Measurements from ENCODE around the gene OR2T11. TPM values are rescaled to one million over a fixed set of nuclear protein-coding genes. Genes with fewer than 3 reads are reported as not detected.
"Not testable (repeated sequence)": the region's sequence is repeated elsewhere in the genome, so short reads cannot be mapped to it uniquely, and the experiment has no call there.

The OR2T11 gene
- total RNA-seq, 1 donor from 2014 or later: not detected

DNA sequence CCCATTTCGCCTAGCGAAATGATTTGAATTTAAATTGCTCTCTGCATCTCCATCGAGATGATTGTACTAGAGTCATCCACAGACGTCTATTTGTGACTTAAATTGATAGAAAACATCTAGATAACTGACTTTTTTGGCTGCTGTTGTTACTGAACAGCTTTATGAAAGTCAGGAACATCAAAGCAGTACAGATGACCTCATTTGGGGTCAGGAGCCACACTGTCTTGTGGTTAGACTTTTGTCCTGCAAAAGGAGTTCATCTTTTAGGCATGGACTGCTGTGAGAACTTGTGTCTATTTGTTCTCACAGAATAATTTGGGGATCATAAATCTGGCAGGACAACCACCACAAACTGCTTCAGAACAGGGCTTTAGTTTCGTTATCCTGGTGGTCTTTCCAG is 4.8 kb upstream of the OR2T11 start:
- not testable (repeated sequence) for H3K4me3 ChIP-seq, H3K4me1 ChIP-seq

DNA sequence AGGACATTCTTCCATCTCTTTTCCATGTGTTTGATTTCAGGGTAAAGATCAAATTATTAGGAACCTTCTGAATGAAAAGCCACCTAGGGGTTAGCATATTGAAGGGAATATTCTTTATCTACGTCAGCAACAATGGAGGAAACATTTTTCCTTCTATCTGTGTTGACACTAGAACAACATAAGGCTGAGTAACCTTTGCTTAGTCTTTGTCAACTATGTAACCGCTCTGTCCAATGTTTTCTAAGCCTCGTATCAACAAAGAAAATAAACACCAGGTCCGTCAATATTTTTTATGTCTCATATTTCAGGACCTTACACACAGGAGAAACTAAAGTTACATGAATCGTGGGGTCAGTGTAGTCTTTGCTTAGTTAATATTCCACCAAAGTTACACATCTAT is 1.7 kb upstream of the OR2T11 start:
- H3K36me3 ChIP-seq; H3K27ac ChIP-seq; ATAC-seq; H3K9me3 ChIP-seq; H3K4me1 ChIP-seq; DNase-seq; H3K4me3 ChIP-seq; intact Hi-C loops (cut with DNase I); H3K27me3 ChIP-seq: not testable (repeated sequence)

More for the DNA sequence above, 4.8 kb upstream of the OR2T11 start:
- ATAC-seq; DNase-seq; intact Hi-C loops (cut with DNase I); H3K27me3 ChIP-seq; H3K27ac ChIP-seq; H3K36me3 ChIP-seq; H3K9me3 ChIP-seq: not testable (repeated sequence)

DNA sequence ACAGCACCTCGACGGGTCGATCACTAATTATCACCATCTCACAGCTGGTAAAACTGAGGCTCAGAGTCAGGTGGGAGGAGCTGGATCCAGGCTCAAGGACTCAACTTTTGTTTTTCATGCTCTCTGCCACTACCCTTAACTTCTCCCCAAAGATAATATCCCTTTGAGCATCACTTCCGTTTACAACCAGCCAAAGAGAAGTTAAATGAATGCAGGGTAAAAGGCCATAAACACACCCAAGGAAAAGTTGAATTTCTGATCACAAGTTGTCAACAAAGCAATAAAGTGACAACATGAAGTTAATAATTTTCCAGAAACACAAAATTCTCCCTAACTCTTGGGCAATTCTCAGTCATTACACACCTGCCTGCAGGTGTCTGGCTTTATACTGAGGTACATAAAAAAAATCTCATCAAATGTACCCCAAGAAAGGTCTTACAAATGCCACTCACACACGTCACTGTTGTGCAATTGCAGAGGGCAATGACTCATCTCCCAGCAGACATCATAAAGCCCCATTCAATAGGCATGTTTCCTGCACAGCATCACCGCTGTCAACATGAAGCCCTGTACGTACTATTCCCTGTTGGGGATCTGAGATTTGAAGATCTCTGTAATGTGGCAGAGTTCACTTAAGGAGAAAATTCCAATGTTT is 3.4 kb downstream of the OR2T11 start:
- Histone ChIP-seq H3K4me3 (no peak overlapping the region), H3K27me3 (no peaks in the 10 kb centered on the region), H3K27ac (no peak overlapping the region), H3K9me3 (no peaks in the 10 kb centered on the region), H3K36me3 (no peaks in the 10 kb centered on the region), H3K4me1 (no peaks in the 10 kb centered on the region)
- intact Hi-C loops (cut with DNase I): no loop called here
- TF ChIP-seq, protein P1, sequence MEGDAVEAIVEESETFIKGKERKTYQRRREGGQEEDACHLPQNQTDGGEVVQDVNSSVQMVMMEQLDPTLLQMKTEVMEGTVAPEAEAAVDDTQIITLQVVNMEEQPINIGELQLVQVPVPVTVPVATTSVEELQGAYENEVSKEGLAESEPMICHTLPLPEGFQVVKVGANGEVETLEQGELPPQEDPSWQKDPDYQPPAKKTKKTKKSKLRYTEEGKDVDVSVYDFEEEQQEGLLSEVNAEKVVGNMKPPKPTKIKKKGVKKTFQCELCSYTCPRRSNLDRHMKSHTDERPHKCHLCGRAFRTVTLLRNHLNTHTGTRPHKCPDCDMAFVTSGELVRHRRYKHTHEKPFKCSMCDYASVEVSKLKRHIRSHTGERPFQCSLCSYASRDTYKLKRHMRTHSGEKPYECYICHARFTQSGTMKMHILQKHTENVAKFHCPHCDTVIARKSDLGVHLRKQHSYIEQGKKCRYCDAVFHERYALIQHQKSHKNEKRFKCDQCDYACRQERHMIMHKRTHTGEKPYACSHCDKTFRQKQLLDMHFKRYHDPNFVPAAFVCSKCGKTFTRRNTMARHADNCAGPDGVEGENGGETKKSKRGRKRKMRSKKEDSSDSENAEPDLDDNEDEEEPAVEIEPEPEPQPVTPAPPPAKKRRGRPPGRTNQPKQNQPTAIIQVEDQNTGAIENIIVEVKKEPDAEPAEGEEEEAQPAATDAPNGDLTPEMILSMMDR (IDR thresholded peaks at IDR 0.05): no peak
- no peak for DNase-seq
- peak; percentile 19 for ATAC-seq

DNA sequence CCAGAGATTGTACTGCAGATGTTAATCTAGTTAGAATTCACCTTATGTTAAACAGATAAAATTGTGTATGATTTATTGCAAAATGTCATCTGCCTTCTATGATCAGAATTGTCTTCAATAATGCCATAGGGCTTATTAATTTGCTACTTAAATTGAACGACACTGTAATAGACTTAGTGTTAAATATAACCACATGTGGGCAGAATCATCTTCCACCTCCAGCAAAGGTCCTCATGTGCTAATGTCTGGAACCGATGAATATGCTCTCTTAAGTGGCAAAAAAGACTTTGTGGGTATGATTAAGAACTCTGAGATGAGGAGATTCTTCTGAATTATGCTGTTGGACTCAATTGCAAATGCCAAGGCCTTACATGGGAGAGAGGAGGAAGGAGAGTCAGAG is 4.3 kb downstream of the OR2T11 start:
- intact Hi-C loops (cut with DNase I): no loop called here
- TF ChIP-seq, protein P1 (IDR thresholded peaks at IDR 0.05): no peak
- DNase-seq (no peak), ATAC-seq (no peak)
- Histone ChIP-seq H3K27ac (no peak overlapping the region), H3K4me1 (no peaks in the 10 kb centered on the region), H3K9me3 (no peaks in the 10 kb centered on the region), H3K27me3 (no peaks in the 10 kb centered on the region), H3K4me3 (no peak overlapping the region), H3K36me3 (no peaks in the 10 kb centered on the region)

DNA sequence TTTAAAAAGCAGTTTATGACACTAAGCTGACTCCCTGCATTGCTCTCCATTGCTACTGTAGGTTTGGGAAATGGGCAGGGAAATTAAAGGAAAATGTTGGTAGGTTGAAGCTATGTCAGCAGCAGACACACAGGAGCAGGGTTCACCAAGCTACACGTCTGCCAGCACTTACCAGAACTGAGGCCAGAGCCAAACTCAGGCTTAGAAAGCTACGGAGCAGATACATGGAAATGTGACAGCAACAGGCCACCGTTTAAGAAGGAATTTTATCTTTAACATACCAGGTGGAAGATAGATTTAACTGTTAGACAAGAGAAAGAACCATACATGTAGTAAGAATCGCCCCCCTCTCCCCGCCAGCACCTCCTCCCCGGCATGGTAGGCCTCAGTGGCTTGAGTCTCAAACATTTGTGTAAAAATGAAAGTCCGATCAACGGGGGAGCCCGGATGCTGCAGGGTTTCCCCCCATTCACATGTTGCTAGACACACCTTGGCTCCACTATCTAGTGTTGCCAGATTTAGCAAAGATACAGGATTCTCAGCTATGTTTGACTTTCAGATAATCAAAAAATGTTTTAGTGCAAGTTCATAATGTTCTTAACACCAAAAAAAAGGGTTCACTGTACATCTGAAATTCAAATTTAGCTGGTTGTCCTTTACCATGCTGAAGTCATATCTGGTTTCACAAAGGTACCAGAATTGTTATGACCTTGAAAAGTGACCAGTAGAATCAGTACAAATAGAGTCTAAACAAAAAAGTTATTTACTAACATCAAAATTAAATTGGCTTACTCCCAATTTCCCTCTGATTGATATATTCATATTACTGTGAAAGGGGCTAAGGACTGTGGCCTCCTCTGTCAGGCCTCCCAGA is 6.7 kb downstream of the OR2T11 start:
- Histone ChIP-seq H3K27me3 (no peaks in the 10 kb centered on the region), H3K4me1 (no peaks in the 10 kb centered on the region), H3K4me3 (no peak overlapping the region), H3K36me3 (no peaks in the 10 kb centered on the region), H3K27ac (no peak overlapping the region), H3K9me3 (no peaks in the 10 kb centered on the region)
- intact Hi-C loops (cut with DNase I): no loop called here
- no peak for ATAC-seq
- DNase-seq: no peak
- TF ChIP-seq, protein P1 (IDR thresholded peaks at IDR 0.05): no peak

DNA sequence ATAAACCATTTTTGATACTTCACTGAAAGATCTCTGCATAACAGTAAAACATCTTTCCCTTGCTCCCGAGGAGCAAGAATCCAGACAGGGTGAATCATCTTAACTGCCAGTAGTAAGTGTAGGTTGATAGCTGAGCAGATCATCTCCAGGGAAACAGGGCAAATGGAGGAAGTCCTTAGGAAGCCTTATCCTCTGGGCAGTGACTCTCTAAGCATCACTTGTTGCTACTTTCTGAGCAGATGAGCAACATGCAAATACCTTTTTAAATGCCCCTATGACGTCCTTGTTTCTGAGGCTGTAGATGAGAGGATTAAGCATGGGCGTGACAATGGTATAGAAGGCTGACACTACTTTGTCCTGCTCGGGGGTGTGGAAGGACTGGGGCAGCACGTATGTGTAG is 8.9 kb downstream of the OR2T11 start:
- no peak overlapping the region for H3K27ac ChIP-seq
- H3K36me3 ChIP-seq: no peaks in the 10 kb centered on the region
- intact Hi-C loops (cut with DNase I): no loop called here
- H3K27me3 ChIP-seq: no peaks in the 10 kb centered on the region
- ATAC-seq (no peak), DNase-seq (no peak)
- TF ChIP-seq, protein P1 (IDR thresholded peaks at IDR 0.05): no peak
- no peaks in the 10 kb centered on the region for H3K9me3 ChIP-seq
- H3K4me3 ChIP-seq: no peak overlapping the region
- H3K4me1 ChIP-seq: no peaks in the 10 kb centered on the region
